SK-N-SH (cell line): ENCODE measurements around the gene M6PR.
"Not testable (repeated sequence)": the region's sequence is repeated elsewhere in the genome, so short reads cannot be mapped to it uniquely, and the experiment has no call there.

Source experiments
- EP300 ChIP-seq, 2 experiments: IDR thresholded peaks; 2 replicates each; pipeline versions ENCODE4 v1.4.0 to v1.6.1; 2012; ENCODE audit warnings: borderline replicate concordance in 1 of 2, low read depth in 1 of 2, low read length in 1 of 2
- NRF1 ChIP-seq: IDR thresholded peaks from 2 replicates; pipeline ENCODE4 v1.6.1; 2012; ENCODE audit warnings: low read depth, mild to moderate bottlenecking, low read length
- RFX5 ChIP-seq: IDR thresholded peaks from 2 replicates; pipeline ENCODE4 v1.6.1; 2012; ENCODE audit warnings: mild to moderate bottlenecking, improper control_type of control experiment, low read length
- RXRA ChIP-seq: IDR thresholded peaks from 2 replicates; pipeline ENCODE4 v1.4.0; 2012; ENCODE audit warnings: low read depth, mild to moderate bottlenecking, borderline replicate concordance
- TCF12 ChIP-seq: IDR thresholded peaks from 2 replicates; pipeline ENCODE4 v1.4.0; 2012
- TF ChIP-seq, protein P1 (sequence below): fragments of 200-600 bp; sonication (generic); IDR thresholded peaks from 2 replicates; pipeline ENCODE4 v1.6.1; 2017; ENCODE audit warnings: antibody characterized with exemption, mild to moderate bottlenecking, moderate library complexity

DNA sequence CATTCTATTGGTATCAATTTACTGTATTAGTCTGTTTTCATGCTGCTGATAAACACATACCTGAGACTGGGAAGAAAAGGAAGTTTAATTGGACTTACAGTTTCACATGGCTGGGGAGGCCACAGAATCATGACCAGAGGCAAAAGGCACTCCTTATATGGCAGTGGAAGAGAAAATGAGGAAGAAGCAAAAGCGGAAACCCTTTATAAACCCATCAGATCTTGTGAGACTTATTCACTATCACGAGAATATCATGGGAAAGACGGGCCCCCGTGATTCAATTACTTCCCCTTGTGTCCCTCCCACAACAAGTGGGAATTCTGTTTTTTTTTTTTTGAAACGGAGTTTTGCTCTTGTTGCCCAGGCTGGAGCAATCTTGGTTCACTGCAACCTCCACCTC lies 46.7 kb downstream of the M6PR start:
- TF ChIP-seq, protein P1, sequence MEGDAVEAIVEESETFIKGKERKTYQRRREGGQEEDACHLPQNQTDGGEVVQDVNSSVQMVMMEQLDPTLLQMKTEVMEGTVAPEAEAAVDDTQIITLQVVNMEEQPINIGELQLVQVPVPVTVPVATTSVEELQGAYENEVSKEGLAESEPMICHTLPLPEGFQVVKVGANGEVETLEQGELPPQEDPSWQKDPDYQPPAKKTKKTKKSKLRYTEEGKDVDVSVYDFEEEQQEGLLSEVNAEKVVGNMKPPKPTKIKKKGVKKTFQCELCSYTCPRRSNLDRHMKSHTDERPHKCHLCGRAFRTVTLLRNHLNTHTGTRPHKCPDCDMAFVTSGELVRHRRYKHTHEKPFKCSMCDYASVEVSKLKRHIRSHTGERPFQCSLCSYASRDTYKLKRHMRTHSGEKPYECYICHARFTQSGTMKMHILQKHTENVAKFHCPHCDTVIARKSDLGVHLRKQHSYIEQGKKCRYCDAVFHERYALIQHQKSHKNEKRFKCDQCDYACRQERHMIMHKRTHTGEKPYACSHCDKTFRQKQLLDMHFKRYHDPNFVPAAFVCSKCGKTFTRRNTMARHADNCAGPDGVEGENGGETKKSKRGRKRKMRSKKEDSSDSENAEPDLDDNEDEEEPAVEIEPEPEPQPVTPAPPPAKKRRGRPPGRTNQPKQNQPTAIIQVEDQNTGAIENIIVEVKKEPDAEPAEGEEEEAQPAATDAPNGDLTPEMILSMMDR, result not testable (repeated sequence)
- not testable (repeated sequence) for TF ChIP-seq TCF12; RXRA; RFX5; EP300 (IDR thresholded peaks at IDR 0.05; ENCODE audit: borderline replicate concordance in 1 of 2, low read depth in 1 of 2, low read length in 1 of 2); NRF1
